Measurements from ENCODE around the gene POLD2. TPM values are rescaled to one million over a fixed set of nuclear protein-coding genes. Genes with fewer than 3 reads are reported as not detected.

POLD2 gene
- total and polyA plus RNA-seq, 2 of the 13 experiments (the other 11 are each of a cell fraction or from before 2014, with no cell fraction given): 87.6 to 95.1 TPM

DNA sequence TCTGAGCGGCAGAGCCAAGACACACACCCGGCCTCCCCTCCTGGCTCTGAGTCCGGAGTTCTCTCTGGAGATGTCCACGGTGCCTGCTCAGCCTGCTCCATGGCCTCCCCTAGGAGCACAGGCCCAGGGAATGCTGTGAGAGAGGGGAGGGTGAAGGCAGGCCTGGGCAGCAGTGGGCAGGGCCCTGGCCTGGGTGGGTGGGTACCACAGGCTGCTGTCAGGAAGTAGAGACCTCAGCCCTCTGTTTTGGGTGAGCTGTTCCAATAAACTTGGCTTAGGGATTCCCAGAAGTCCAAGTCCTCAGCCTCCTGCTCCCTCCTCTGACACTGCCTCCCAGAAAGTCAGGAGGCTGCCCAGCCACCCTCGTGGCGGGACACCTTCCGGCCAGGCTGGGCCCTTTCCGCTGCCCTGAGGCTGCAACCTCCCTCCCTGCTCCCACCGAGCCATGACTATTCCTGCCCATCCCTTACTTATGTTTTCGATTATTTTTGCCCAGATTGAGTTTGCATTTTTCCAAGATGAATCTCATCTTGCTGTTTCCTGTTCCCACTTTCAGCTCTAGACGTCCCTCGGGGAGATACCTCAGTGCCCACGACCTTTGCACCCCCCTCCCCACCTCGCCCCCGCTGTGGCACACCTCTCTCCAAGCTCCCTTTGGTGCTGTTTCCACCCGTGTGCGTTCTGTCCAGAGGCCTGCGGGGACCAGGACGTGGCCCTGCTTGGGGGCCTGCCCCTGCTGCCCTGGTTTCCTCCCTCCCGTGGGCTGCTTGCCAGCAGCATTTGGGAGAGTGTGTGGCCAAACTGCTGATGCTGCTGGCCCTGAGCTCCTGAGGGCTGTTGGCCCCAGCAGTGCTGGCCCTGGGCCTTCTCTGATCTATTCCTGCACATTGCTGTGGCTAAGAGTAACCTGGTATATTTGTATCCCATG, 35.2 kb downstream of the POLD2 start (continued):
- no peak for TF ChIP-seq ZNF563 (CRISPR knock-in tag; IDR thresholded peaks at IDR 0.05)
- TF ChIP-seq RFXAP (CRISPR knock-in tag; IDR thresholded peaks at IDR 0.05; ENCODE audit: borderline replicate concordance): 0 out of 2 replicates have a peak, but pooled peaks have one; percentile 60
- TF ChIP-seq, protein P1, sequence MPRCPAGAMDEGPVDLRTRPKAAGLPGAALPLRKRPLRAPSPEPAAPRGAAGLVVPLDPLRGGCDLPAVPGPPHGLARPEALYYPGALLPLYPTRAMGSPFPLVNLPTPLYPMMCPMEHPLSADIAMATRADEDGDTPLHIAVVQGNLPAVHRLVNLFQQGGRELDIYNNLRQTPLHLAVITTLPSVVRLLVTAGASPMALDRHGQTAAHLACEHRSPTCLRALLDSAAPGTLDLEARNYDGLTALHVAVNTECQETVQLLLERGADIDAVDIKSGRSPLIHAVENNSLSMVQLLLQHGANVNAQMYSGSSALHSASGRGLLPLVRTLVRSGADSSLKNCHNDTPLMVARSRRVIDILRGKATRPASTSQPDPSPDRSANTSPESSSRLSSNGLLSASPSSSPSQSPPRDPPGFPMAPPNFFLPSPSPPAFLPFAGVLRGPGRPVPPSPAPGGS (CRISPR knock-in tag; IDR thresholded peaks at IDR 0.05): no peak
- TF ChIP-seq, protein P2, sequence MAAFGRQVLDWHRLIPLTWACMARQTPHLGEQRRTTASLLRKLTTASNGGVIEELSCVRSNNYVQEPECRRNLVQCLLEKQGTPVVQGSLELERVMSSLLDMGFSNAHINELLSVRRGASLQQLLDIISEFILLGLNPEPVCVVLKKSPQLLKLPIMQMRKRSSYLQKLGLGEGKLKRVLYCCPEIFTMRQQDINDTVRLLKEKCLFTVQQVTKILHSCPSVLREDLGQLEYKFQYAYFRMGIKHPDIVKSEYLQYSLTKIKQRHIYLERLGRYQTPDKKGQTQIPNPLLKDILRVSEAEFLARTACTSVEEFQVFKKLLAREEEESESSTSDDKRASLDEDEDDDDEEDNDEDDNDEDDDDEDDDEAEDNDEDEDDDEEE (CRISPR knock-in tag; IDR thresholded peaks at IDR 0.05): no peak
- TF ChIP-seq RARG (CRISPR knock-in tag; IDR thresholded peaks at IDR 0.05; ENCODE audit: low read depth): no peak
- TF ChIP-seq DPF2 (CRISPR knock-in tag; IDR thresholded peaks at IDR 0.05; ENCODE audit: borderline replicate concordance, low read depth): no peak
- no peak for TF ChIP-seq ZFP1 (CRISPR knock-in tag; IDR thresholded peaks at IDR 0.05)
- TF ChIP-seq RBM39 (IDR thresholded peaks at IDR 0.05; ENCODE audit: low read depth, low read length, poor library complexity, severe bottlenecking): no peak
- TF ChIP-seq ZNF441 (CRISPR knock-in tag; IDR thresholded peaks at IDR 0.05; ENCODE audit: borderline replicate concordance): no peak
- no peak for TF ChIP-seq ZNF251 (CRISPR knock-in tag; IDR thresholded peaks at IDR 0.05)
- no peak for TF ChIP-seq ZNF350 (CRISPR knock-in tag; IDR thresholded peaks at IDR 0.05; ENCODE audit: borderline replicate concordance, low read depth)
- TF ChIP-seq ZNF510 (CRISPR knock-in tag; IDR thresholded peaks at IDR 0.05; ENCODE audit: low read depth): no peak
- TF ChIP-seq SCMH1 (CRISPR knock-in tag; IDR thresholded peaks at IDR 0.05; ENCODE audit: borderline replicate concordance): no peak
- TF ChIP-seq ZC3H13 (CRISPR knock-in tag; IDR thresholded peaks at IDR 0.05): no peak
- TF ChIP-seq, protein P3, sequence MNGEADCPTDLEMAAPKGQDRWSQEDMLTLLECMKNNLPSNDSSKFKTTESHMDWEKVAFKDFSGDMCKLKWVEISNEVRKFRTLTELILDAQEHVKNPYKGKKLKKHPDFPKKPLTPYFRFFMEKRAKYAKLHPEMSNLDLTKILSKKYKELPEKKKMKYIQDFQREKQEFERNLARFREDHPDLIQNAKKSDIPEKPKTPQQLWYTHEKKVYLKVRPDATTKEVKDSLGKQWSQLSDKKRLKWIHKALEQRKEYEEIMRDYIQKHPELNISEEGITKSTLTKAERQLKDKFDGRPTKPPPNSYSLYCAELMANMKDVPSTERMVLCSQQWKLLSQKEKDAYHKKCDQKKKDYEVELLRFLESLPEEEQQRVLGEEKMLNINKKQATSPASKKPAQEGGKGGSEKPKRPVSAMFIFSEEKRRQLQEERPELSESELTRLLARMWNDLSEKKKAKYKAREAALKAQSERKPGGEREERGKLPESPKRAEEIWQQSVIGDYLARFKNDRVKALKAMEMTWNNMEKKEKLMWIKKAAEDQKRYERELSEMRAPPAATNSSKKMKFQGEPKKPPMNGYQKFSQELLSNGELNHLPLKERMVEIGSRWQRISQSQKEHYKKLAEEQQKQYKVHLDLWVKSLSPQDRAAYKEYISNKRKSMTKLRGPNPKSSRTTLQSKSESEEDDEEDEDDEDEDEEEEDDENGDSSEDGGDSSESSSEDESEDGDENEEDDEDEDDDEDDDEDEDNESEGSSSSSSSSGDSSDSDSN (CRISPR knock-in tag; IDR thresholded peaks at IDR 0.05): peak; percentile 51; the same call in 1 of the 2 replicates
- TF ChIP-seq CBX2 (IDR thresholded peaks at IDR 0.05; ENCODE audit: low read depth, low read length): no peak
- TF ChIP-seq CBX2 (CRISPR knock-in tag; IDR thresholded peaks at IDR 0.05; ENCODE audit: low read depth): no peak
- TF ChIP-seq, protein P4, sequence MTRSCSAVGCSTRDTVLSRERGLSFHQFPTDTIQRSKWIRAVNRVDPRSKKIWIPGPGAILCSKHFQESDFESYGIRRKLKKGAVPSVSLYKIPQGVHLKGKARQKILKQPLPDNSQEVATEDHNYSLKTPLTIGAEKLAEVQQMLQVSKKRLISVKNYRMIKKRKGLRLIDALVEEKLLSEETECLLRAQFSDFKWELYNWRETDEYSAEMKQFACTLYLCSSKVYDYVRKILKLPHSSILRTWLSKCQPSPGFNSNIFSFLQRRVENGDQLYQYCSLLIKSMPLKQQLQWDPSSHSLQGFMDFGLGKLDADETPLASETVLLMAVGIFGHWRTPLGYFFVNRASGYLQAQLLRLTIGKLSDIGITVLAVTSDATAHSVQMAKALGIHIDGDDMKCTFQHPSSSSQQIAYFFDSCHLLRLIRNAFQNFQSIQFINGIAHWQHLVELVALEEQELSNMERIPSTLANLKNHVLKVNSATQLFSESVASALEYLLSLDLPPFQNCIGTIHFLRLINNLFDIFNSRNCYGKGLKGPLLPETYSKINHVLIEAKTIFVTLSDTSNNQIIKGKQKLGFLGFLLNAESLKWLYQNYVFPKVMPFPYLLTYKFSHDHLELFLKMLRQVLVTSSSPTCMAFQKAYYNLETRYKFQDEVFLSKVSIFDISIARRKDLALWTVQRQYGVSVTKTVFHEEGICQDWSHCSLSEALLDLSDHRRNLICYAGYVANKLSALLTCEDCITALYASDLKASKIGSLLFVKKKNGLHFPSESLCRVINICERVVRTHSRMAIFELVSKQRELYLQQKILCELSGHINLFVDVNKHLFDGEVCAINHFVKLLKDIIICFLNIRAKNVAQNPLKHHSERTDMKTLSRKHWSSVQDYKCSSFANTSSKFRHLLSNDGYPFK (CRISPR knock-in tag; IDR thresholded peaks at IDR 0.05; ENCODE audit: borderline replicate concordance): no peak
- TF ChIP-seq, protein P5, sequence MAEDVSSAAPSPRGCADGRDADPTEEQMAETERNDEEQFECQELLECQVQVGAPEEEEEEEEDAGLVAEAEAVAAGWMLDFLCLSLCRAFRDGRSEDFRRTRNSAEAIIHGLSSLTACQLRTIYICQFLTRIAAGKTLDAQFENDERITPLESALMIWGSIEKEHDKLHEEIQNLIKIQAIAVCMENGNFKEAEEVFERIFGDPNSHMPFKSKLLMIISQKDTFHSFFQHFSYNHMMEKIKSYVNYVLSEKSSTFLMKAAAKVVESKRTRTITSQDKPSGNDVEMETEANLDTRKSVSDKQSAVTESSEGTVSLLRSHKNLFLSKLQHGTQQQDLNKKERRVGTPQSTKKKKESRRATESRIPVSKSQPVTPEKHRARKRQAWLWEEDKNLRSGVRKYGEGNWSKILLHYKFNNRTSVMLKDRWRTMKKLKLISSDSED (CRISPR knock-in tag; IDR thresholded peaks at IDR 0.05): no peak
